Duodenal mucosa (tissue), 2 donors: Measurements from ENCODE around the gene ARHGAP5.

Experiments
- H3K27ac ChIP-seq: one replicate; pipeline ENCODE4 v1.7.0; 2013; ENCODE audit warnings: low read depth, low read length
- H3K27me3 ChIP-seq, 2 donors: one replicate each; pipeline ENCODE4 v1.7.0; 2013; ENCODE audit warnings: low read length in 2 of 2, control low read depth in 1 of 2; ENCODE audit not compliant: insufficient read depth in 2 of 2, control insufficient read depth in 1 of 2
- H3K36me3 ChIP-seq, 2 donors: one replicate each; pipeline ENCODE4 v1.7.0; 2013; ENCODE audit warnings: low read length in 2 of 2, control low read depth in 1 of 2; ENCODE audit not compliant: insufficient read depth in 2 of 2, control insufficient read depth in 1 of 2
- H3K4me1 ChIP-seq, 2 donors: one replicate each; pipeline ENCODE4 v1.7.0; 2013; ENCODE audit warnings: low read length in 2 of 2, control low read depth in 1 of 2; ENCODE audit not compliant: insufficient read depth in 2 of 2, control insufficient read depth in 1 of 2
- H3K4me3 ChIP-seq, 2 donors: one replicate each; pipeline ENCODE4 v1.7.0; 2013; ENCODE audit warnings: low read length in 2 of 2, low read depth in 1 of 2
- H3K9ac ChIP-seq, 2 donors: one replicate each; pipeline ENCODE4 v1.7.0; 2013; ENCODE audit warnings: low read length in 2 of 2, low read depth in 1 of 2
- H3K9me3 ChIP-seq, 2 donors: one replicate each; pipeline ENCODE4 v1.7.0; 2013; ENCODE audit warnings: low read length in 2 of 2, control low read depth in 1 of 2; ENCODE audit not compliant: control insufficient read depth in 1 of 2

ARHGAP5 gene

DNA sequence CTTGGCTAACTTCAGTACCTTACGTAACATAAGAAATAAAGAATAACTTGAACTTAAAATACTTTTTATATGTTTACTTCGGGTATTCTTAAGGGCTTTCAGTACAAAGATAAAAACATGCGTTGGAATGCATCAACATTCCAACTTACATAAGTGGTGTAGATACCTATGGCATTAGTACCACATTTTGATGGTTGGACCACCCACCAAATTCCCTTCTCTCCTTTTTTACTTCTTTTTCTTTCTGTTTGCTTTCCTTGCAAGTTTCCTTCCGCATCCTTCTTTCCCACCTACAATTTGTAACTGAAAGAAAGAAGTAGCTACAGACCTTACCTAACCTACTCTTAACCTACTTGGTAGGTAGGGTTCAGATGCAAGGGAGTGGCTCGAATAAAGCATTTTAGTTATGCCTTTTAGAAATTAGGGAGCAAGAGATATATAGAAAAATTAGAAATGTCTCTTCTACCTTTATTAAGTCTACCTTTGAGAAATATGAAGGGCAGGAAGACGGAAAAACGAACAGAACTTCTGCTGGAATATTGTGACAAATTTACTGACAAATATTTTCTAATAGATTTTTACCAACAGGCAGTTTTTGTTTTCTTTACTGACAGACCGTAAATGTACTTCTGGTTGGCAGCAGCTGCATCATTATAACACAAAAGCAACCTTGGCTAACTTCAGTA lies 2.1 kb upstream of the ARHGAP5 start:
- H3K4me3 ChIP-seq = peak overlapping the region; percentile 92 to 98
- H3K36me3 ChIP-seq = no peaks in the 10 kb centered on the region
- no peak overlapping the region for H3K27ac ChIP-seq
- no peaks in the 10 kb centered on the region for H3K27me3 ChIP-seq
- H3K9ac ChIP-seq = peak overlapping the region; percentile 6 to 100
- H3K4me1 ChIP-seq = peaks cover 6 to 16% of the 10 kb centered on the region in 2 donors
- no peaks in the 10 kb centered on the region for H3K9me3 ChIP-seq

DNA sequence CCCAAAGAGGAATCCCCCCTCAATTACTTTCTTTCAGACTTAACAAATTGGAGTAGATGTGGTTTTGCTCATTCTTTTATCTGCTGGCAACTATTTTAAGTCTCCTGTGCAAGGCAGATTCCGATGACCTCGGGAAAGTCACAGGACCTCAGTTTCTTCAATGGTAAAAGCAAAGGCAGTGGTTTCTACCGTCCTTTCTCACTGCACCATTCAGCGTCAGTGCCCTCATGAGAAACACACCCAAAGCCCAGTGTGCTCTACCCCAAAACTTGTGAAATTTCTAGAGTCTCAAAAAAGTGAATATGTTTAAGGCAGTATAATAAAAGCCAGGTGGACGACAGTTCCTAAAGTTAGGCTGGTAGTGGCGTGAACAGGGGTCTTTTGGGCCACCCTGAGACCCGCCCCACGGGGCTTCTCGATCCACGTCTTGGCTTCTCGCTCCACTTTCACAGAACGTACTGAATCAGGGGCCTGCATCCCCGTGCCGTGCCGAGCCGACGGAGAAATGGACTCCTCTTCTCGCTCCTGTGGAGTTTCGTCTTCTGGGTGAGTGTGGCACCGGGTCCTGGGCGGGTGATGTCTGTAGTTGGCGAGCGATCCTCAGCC lies 1.3 kb upstream of the ARHGAP5 start:
- Histone ChIP-seq H3K9ac (peak overlapping the region; percentile 90 to 100), H3K4me1 (peaks cover 11 to 16% of the 10 kb centered on the region in 2 donors)

DNA sequence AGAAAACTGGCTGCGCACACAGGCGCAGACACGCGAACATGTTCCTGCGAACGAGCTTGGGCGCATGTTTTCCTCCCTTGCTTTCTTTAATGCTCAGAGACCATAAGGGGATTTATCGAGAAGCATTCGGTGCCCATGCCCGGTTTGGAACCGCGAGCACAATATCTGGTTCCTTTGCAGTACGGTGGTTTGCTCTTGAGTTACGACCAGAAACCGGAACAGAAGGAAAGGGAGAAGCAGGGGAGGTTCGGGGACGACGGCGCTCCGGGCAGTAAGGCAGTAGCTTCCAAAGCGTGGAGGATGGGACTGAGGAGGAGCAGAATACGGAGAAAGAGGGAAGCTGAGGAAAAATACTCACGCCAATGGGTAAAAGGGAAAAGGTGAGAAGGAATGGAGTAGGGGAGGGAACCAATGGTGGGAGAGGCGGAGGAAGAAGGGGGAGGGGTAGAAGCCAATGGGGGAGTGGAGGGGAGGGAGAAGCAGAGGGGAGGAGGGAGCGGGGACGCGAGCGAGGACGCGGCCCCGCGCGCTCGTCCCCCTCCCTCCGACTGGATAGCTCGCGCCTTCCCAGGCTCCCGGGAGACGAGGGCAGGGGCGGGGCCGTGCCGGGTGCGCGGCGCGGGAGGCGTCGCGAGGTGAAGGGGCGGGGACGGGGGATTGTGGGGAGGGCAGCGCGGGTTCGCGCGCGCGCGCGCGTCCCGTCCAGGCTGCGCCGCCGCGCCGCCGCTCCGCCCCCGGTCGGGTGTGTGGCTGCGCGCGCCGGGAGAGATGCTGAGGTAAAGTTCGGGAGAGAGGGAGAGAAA lies 625 bp upstream of the ARHGAP5 start:
- H3K36me3 ChIP-seq = no peaks in the 10 kb centered on the region
- H3K9me3 ChIP-seq = no peaks in the 10 kb centered on the region
- peak overlapping the region; percentile 89 for H3K27ac ChIP-seq
- H3K9ac ChIP-seq = peak overlapping the region; percentile 90 to 100
- peak overlapping the region; percentile 92 to 98 for H3K4me3 ChIP-seq
- H3K27me3 ChIP-seq = no peaks in the 10 kb centered on the region
- H3K4me1 ChIP-seq = peaks cover 16 to 18% of the 10 kb centered on the region in 2 donors

More for the DNA sequence above, 1.3 kb upstream of the ARHGAP5 start:
- Histone ChIP-seq H3K9me3 (no peaks in the 10 kb centered on the region), H3K27ac (peak overlapping the region; percentile 89), H3K27me3 (no peaks in the 10 kb centered on the region), H3K36me3 (no peaks in the 10 kb centered on the region), H3K4me3 (peak overlapping the region; percentile 92 to 98)

DNA sequence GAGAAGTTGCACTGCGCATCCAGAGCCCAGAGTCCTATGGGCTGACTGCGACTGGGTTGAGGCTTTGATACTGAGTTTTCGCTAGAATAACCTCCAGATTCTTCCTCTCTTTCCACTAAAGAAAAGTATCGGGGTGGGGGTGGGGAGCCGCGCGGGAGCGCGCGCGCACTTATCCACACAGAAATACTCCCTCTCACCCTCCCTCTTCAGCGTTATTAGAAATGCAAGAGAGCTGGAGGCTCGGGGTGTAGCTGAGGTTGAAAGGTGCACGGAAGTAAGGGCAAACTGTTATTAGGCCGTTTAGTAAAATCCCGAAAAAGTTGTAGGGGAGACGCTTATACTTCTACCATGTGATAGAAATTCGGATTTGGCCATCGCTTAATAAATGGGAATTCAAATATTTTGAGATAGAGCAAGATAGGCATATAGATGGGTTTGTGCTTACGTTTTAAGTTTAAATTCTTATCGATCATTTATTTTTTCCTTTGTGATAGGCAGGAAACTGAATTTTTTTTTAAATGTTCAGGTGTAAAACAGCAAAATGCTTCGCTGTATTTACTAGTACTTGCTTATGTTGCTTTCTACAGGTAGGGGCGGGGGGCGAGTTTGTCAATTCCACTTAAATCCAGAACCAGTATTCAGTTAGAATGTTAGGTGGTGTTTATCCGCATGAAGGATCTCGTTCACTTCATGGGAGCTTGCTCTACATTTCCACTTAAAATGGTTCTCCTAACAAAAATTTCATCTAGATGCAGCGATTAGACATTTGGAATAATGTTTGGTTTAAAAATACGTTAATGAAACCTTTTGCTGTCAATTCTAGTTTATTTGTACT lies 1.1 kb downstream of the ARHGAP5 start:
- Histone ChIP-seq H3K36me3 (no peaks in the 10 kb centered on the region), H3K9me3 (no peaks in the 10 kb centered on the region), H3K27ac (peak overlapping the region; percentile 97), H3K4me1 (peaks cover 31 to 33% of the 10 kb centered on the region in 2 donors), H3K9ac (peak overlapping the region; percentile 91 to 93), H3K27me3 (no peaks in the 10 kb centered on the region), H3K4me3 (peak overlapping the region; percentile 92 to 95)

DNA sequence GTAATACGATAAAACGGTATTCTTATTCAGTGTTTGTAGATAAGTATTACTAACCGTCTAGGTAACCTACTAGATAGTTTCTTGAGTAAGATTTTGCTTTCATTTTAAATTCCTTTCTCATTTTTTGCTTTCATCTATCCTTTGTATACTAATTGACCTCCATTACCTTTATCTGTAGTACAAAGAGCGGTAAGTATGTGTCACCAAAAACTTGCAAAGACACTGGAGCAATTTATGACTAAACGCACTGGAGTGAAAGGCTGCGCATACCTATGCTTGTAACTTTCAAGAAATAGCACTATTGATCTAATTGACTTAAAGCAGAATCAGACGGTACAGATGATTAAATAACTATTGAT lies 1.7 kb downstream of the ARHGAP5 start:
- Histone ChIP-seq H3K9ac (peak overlapping the region; percentile 16 to 93), H3K27ac (no peak overlapping the region), H3K9me3 (no peaks in the 10 kb centered on the region), H3K4me1 (peaks cover 37 to 39% of the 10 kb centered on the region in 2 donors), H3K27me3 (no peaks in the 10 kb centered on the region), H3K4me3 (peak overlapping the region; percentile 92 to 95), H3K36me3 (no peaks in the 10 kb centered on the region)

DNA sequence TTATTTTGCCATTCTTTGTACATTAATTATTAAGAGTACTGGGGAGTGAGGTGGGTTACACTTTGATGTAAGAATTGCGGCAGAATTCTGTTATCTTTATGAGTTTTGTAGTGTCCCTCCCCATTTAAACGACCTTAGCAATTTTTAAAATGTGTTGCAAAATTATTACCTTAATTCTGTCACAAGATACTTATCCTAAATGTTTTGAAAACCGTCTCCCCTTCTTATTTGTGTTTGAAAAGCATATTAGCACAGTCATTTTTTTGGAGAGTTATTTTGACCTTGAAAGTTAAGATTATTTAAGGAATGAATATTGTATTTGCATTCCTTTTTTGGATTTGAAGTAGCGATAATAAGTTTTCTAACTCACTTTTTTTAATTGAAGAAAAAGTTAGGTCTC lies 2.2 kb downstream of the ARHGAP5 start:
- Histone ChIP-seq H3K27ac (no peak overlapping the region), H3K4me3 (peak overlapping the region; percentile 92 to 95), H3K36me3 (no peaks in the 10 kb centered on the region), H3K9ac (peak overlapping the region; percentile 16 to 93), H3K9me3 (no peaks in the 10 kb centered on the region), H3K27me3 (no peaks in the 10 kb centered on the region), H3K4me1 (peaks cover 42 to 43% of the 10 kb centered on the region in 2 donors)

DNA sequence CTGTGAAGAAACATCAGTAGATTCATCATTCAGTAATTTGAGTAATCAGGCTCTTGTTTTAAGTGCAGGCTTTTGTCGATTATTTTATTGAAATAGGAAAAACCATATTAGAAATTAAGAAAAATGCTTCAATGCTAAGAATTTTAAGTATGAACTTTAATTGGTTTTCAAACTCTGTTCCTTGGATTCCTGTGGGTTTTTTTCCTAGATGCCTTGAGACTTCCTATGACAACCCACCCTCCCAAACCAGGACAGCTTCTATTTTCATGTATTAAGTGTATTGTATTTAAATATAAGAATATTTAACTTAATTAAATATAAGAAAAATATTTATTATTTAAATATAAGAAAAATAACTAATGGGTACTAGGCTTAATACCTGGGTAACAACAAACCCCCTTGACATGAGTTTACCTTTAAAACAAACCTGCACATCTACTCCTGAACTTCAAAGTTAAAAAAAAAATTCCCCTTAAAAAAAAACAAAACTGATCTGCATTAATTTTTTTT lies 3.0 kb downstream of the ARHGAP5 start:
- no peak overlapping the region for H3K9ac ChIP-seq
- H3K36me3 ChIP-seq = no peaks in the 10 kb centered on the region
- no peaks in the 10 kb centered on the region for H3K27me3 ChIP-seq
- H3K27ac ChIP-seq = no peak overlapping the region
- no peak overlapping the region for H3K4me3 ChIP-seq
- peaks cover 41 to 45% of the 10 kb centered on the region in 2 donors for H3K4me1 ChIP-seq
- no peaks in the 10 kb centered on the region for H3K9me3 ChIP-seq

DNA sequence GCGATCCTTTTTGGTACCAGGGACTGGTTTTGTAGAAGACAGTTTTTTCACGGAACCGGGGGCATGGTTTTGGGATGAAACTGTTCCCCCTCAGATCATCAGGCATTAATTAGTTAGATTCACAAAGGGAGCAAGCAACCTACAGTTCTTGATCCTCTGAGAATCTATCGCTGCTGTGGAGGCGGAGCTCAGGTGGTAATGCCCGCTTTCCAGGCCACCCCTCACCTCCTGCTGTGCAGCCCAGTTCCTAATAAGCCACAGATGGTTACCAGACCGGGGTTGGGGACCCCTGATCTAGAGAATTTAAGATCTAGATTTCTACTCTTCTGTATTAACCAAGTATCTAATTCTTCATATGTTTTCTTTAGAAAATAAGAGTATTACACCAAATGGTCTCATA lies 4.8 kb downstream of the ARHGAP5 start:
- no peak overlapping the region for H3K9ac ChIP-seq
- no peak overlapping the region for H3K4me3 ChIP-seq
- no peaks in the 10 kb centered on the region for H3K27me3 ChIP-seq
- H3K9me3 ChIP-seq = no peaks in the 10 kb centered on the region
- H3K4me1 ChIP-seq = peaks cover 38 to 47% of the 10 kb centered on the region in 2 donors
- no peaks in the 10 kb centered on the region for H3K36me3 ChIP-seq
- H3K27ac ChIP-seq = no peak overlapping the region

DNA sequence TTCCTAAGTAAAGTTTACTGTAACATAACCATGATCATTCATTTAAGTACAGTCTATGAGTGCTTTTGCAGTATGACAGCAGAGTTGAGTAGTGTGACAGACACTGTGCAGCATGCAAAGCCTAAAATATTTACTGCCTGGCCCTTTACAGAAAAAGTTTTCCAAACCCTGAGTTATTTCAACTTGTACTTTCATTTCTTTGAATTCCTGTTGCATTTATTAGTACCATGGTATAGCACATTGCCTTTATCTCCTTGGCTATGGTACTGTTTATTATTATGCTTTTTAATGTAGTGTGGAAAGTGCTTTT lies 6.2 kb downstream of the ARHGAP5 start:
- no peak overlapping the region for H3K27ac ChIP-seq
- no peak overlapping the region for H3K9ac ChIP-seq
- peaks cover 38 to 53% of the 10 kb centered on the region in 2 donors for H3K4me1 ChIP-seq
- no peaks in the 10 kb centered on the region for H3K36me3 ChIP-seq
- H3K4me3 ChIP-seq = peak overlapping the region in 1 of 2 donors; percentile 14
- no peaks in the 10 kb centered on the region for H3K9me3 ChIP-seq
- H3K27me3 ChIP-seq = no peaks in the 10 kb centered on the region
